ENCODE results near the gene TEX9. TPM values are rescaled to one million over a fixed set of nuclear protein-coding genes. Genes with fewer than 3 reads are reported as not detected.

TEX9 gene
- total RNA-seq, 1 donor from 2014 or later, result 6.1 TPM

DNA sequence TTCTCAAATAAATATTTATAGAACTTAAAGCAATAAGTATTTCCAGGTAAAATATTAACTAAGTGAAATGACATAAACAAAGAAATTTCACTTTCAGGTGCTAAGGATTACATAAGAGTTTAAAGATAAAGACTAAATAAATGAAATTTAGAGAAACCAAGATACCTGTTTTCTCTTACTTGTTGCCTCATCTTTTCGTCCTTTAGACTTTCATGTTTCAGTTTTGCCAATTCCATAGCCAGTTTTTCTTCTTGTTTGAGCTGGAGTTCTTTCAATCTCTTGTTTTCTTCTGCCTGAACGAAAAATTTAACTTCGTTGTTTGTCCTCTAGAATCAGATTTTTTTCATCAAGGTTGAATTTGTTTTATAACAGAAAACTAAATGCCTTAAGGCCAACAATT is 91.0 kb downstream of the TEX9 start:
- Mint-ChIP-seq H3K4me1 (ENCODE audit: low read depth, unreplicated experiment) (peaks cover 8% of the 10 kb centered on the region), H3K27me3 (ENCODE audit: unreplicated experiment) (no peaks in the 10 kb centered on the region), H3K9me3 (ENCODE audit: unreplicated experiment) (no peaks in the 10 kb centered on the region), H3K36me3 (ENCODE audit: unreplicated experiment) (no peaks in the 10 kb centered on the region), H3K27ac (ENCODE audit: unreplicated experiment) (no peak overlapping the region), H3K4me3 (ENCODE audit: unreplicated experiment) (no peak overlapping the region)
- DNase-seq, result no peak
- TF ChIP-seq, protein P1, sequence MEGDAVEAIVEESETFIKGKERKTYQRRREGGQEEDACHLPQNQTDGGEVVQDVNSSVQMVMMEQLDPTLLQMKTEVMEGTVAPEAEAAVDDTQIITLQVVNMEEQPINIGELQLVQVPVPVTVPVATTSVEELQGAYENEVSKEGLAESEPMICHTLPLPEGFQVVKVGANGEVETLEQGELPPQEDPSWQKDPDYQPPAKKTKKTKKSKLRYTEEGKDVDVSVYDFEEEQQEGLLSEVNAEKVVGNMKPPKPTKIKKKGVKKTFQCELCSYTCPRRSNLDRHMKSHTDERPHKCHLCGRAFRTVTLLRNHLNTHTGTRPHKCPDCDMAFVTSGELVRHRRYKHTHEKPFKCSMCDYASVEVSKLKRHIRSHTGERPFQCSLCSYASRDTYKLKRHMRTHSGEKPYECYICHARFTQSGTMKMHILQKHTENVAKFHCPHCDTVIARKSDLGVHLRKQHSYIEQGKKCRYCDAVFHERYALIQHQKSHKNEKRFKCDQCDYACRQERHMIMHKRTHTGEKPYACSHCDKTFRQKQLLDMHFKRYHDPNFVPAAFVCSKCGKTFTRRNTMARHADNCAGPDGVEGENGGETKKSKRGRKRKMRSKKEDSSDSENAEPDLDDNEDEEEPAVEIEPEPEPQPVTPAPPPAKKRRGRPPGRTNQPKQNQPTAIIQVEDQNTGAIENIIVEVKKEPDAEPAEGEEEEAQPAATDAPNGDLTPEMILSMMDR (IDR thresholded peaks at IDR 0.05; ENCODE audit: partially characterized antibody, unreplicated experiment), result no peak

DNA sequence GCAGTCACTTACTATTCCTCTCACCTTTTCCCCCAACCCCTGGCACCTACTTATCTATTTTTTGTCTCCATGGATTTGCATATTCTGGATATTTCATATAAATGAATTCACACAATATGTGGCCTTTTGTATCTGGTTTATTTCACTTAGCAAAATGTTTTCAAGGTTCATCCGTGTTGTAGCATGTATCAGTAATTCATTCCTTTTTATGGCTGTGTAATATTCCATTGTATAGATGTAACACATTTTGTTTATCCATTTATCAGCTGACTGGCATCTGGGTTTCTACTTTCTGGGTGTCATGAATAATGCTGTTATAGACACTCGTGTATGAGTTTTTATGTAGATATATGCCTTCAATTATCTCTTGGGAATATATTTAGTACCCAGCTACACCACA is 93.9 kb downstream of the TEX9 start:
- Mint-ChIP-seq H3K4me1 (ENCODE audit: low read depth, unreplicated experiment) (peaks cover 8% of the 10 kb centered on the region), H3K27ac (ENCODE audit: unreplicated experiment) (no peak overlapping the region), H3K9me3 (ENCODE audit: unreplicated experiment) (no peaks in the 10 kb centered on the region), H3K4me3 (ENCODE audit: unreplicated experiment) (no peak overlapping the region), H3K36me3 (ENCODE audit: unreplicated experiment) (no peaks in the 10 kb centered on the region), H3K27me3 (ENCODE audit: unreplicated experiment) (no peaks in the 10 kb centered on the region)
- no peak for DNase-seq
- TF ChIP-seq, protein P1 (IDR thresholded peaks at IDR 0.05; ENCODE audit: partially characterized antibody, unreplicated experiment), result no peak

DNA sequence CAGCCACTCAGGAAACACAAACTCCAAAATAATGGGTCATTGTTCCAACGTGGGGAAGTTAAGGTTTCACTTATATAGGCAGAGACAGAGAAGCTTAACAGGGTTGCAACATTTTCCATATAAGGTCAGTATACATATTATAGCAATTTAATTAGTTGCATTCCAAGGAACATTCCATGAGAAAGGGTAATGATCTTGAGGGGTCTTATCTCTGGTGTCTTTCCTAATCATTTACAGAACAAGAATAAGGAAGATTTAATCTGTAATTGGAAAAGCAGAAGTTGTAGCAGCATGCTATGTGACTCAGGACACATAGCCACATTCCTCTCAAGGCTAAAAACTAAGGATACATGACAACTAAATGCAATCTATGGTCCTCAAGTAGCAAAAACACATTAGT is 94.8 kb downstream of the TEX9 start:
- no peaks in the 10 kb centered on the region for H3K9me3 Mint-ChIP-seq (ENCODE audit: unreplicated experiment)

DNA sequence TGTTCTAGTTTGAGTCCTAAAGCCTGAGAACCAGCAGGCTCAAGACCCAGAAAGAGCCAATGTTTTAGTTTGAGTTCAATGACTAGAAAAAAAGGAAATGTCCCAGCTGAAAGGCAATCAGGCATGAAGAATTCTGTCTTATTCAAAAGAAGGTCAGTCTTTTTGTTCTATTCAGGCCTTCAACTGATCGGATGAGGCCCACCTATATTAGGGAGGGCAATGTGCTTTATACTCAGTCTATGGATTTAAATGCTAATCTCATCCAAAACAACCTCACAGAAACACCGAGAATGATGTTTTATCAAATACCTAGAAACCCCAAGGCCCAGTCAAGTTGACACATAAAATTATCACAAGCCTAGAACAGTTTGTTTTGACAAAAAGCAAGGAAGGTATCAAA is 95.7 kb downstream of the TEX9 start:
- no peak for DNase-seq
- no peaks in the 10 kb centered on the region for H3K27me3 Mint-ChIP-seq (ENCODE audit: unreplicated experiment)
- TF ChIP-seq, protein P1 (IDR thresholded peaks at IDR 0.05; ENCODE audit: partially characterized antibody, unreplicated experiment), result no peak
- no peak overlapping the region for H3K27ac Mint-ChIP-seq (ENCODE audit: unreplicated experiment)
- H3K9me3 Mint-ChIP-seq (ENCODE audit: unreplicated experiment), result no peaks in the 10 kb centered on the region
- H3K4me1 Mint-ChIP-seq (ENCODE audit: low read depth, unreplicated experiment), result peaks cover 2% of the 10 kb centered on the region
- no peak overlapping the region for H3K4me3 Mint-ChIP-seq (ENCODE audit: unreplicated experiment)
- no peaks in the 10 kb centered on the region for H3K36me3 Mint-ChIP-seq (ENCODE audit: unreplicated experiment)

More for the DNA sequence above, 94.8 kb downstream of the TEX9 start:
- Mint-ChIP-seq H3K36me3 (ENCODE audit: unreplicated experiment) (no peaks in the 10 kb centered on the region), H3K4me3 (ENCODE audit: unreplicated experiment) (no peak overlapping the region), H3K27ac (ENCODE audit: unreplicated experiment) (no peak overlapping the region), H3K27me3 (ENCODE audit: unreplicated experiment) (no peaks in the 10 kb centered on the region), H3K4me1 (ENCODE audit: low read depth, unreplicated experiment) (peaks cover 3% of the 10 kb centered on the region)
- TF ChIP-seq, protein P1 (IDR thresholded peaks at IDR 0.05; ENCODE audit: partially characterized antibody, unreplicated experiment), result no peak
- DNase-seq, result no peak

DNA sequence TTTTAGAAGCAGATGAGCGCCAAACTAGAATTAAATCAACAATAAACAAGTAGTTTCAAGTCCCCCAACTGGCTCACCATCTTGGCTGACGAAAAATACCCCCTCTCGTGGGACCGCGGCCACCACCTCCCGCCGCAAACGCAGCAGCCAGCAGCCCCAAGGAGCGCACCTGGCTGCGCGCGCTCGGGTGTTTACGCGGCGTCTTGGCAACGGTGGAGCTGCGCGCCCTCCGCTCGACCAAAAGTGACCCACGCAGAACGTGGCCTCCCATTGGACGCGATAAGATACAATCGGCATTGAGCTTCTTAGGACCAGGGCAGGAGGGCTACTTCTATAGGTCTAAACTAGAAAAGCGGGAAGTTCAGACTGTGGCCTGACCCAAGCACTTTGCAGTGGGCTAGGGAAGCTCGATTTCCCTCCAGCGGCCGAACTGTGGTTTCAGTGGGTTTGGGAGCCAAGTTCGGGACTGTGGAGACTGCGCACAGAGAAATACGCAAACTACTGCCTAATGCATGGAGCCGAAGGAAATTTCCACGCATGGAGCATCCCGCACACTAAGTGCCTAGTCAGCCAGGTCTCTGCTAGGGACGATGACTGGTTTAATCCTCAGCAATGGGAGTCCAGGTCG is 99.8 kb downstream of the TEX9 start, which contains the start of gene MNS1:
MNS1 (minus strand) TSS at position 245 of the 628 bp plus-strand sequence; CDS start at position 80, 165 bp downstream.
- peaks cover 2% of the 10 kb centered on the region for H3K27me3 Mint-ChIP-seq (ENCODE audit: unreplicated experiment)
- DNase-seq, result peak; percentile 88
- H3K9me3 Mint-ChIP-seq (ENCODE audit: unreplicated experiment), result no peaks in the 10 kb centered on the region
- H3K4me3 Mint-ChIP-seq (ENCODE audit: unreplicated experiment), result peak within 1 kb of the TSS; percentile 99
- TF ChIP-seq, protein P1 (IDR thresholded peaks at IDR 0.05; ENCODE audit: partially characterized antibody, unreplicated experiment), result no peak
- no peaks in the 10 kb centered on the region for H3K36me3 Mint-ChIP-seq (ENCODE audit: unreplicated experiment)
- H3K4me1 Mint-ChIP-seq (ENCODE audit: low read depth, unreplicated experiment), result peaks cover 6% of the 10 kb centered on the region
- H3K27ac Mint-ChIP-seq (ENCODE audit: unreplicated experiment), result no peak within 1 kb of the TSS

All from glutamatergic neuron (in vitro differentiated cells).